ENCODE data around the gene OR2L5.

OR2L5 gene

GRCh38 chr1:248055261-248055660, 41.8 kb downstream of the OR2L5 start:
- Histone ChIP-seq H3K27me3 (ENCODE audit: insufficient read depth, poor library complexity, severe bottlenecking) (no peaks in the 10 kb centered on the region), H3K27ac (replicated peaks) (no peak overlapping the region)
- TF ChIP-seq, protein P1, sequence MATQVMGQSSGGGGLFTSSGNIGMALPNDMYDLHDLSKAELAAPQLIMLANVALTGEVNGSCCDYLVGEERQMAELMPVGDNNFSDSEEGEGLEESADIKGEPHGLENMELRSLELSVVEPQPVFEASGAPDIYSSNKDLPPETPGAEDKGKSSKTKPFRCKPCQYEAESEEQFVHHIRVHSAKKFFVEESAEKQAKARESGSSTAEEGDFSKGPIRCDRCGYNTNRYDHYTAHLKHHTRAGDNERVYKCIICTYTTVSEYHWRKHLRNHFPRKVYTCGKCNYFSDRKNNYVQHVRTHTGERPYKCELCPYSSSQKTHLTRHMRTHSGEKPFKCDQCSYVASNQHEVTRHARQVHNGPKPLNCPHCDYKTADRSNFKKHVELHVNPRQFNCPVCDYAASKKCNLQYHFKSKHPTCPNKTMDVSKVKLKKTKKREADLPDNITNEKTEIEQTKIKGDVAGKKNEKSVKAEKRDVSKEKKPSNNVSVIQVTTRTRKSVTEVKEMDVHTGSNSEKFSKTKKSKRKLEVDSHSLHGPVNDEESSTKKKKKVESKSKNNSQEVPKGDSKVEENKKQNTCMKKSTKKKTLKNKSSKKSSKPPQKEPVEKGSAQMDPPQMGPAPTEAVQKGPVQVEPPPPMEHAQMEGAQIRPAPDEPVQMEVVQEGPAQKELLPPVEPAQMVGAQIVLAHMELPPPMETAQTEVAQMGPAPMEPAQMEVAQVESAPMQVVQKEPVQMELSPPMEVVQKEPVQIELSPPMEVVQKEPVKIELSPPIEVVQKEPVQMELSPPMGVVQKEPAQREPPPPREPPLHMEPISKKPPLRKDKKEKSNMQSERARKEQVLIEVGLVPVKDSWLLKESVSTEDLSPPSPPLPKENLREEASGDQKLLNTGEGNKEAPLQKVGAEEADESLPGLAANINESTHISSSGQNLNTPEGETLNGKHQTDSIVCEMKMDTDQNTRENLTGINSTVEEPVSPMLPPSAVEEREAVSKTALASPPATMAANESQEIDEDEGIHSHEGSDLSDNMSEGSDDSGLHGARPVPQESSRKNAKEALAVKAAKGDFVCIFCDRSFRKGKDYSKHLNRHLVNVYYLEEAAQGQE (IDR thresholded peaks at IDR 0.05; ENCODE audit: insufficient replicate concordance, low read depth): no peak
- TF ChIP-seq POLR2AphosphoS5 (IDR thresholded peaks at IDR 0.05; ENCODE audit: low read depth) (no peak), CTCF (IDR thresholded peaks at IDR 0.05; ENCODE audit: insufficient read depth, low read length) (no peak), GABPA (IDR thresholded peaks at IDR 0.05; ENCODE audit: low read depth) (no peak), SPI1 (IDR thresholded peaks at IDR 0.05; ENCODE audit: borderline replicate concordance, low read depth) (no peak)

GRCh38 chr1:248065071-248065470, 51.6 kb downstream of the OR2L5 start:
- Histone ChIP-seq H3K27ac (replicated peaks) (no peak overlapping the region), H3K27me3 (ENCODE audit: insufficient read depth, poor library complexity, severe bottlenecking) (no peaks in the 10 kb centered on the region), H3K4me3 (replicated peaks; ENCODE audit: insufficient read depth, low read length) (no peak overlapping the region)
- TF ChIP-seq SPI1 (IDR thresholded peaks at IDR 0.05; ENCODE audit: borderline replicate concordance, low read depth) (no peak), GABPA (IDR thresholded peaks at IDR 0.05; ENCODE audit: low read depth) (no peak), CTCF (IDR thresholded peaks at IDR 0.05; ENCODE audit: insufficient read depth, low read length) (no peak), POLR2AphosphoS5 (IDR thresholded peaks at IDR 0.05; ENCODE audit: low read depth) (no peak)
- TF ChIP-seq, protein P1 (IDR thresholded peaks at IDR 0.05; ENCODE audit: insufficient replicate concordance, low read depth): no peak
- no peak for DNase-seq (ENCODE audit: low read depth in 1 of 2, low spot score in 1 of 2)

More at GRCh38 chr1:248055261-248055660, 41.8 kb downstream of the OR2L5 start:
- H3K4me3 ChIP-seq (replicated peaks; ENCODE audit: insufficient read depth, low read length): no peak overlapping the region
- no peak for DNase-seq (ENCODE audit: low read depth in 1 of 2, low spot score in 1 of 2)

DNA sequence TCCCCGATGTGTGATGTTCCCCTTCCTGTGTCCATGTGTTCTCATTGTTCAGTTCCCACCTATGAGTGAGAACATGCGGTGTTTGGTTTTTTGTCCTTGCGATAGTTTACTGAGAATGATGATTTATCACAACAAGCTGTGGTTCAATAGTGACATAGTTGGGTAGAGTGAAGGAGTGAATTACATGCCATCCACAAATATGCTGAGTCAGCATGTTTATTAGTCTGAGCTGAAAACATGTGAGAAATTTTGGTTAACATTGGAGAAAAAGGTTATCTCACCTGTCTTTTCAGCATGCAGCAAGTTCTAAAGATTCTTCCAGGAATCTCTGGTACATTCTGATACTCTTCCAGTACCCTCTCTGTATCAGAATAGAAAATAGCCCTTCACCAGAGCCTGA, 52.1 kb downstream of the OR2L5 start:
- H3K27ac ChIP-seq (replicated peaks): no peak overlapping the region
- no peak for DNase-seq (ENCODE audit: low read depth in 1 of 2, low spot score in 1 of 2)
- TF ChIP-seq SPI1 (IDR thresholded peaks at IDR 0.05; ENCODE audit: borderline replicate concordance, low read depth) (no peak), GABPA (IDR thresholded peaks at IDR 0.05; ENCODE audit: low read depth) (no peak), POLR2AphosphoS5 (IDR thresholded peaks at IDR 0.05; ENCODE audit: low read depth) (no peak), CTCF (IDR thresholded peaks at IDR 0.05; ENCODE audit: insufficient read depth, low read length) (no peak)
- TF ChIP-seq, protein P1 (IDR thresholded peaks at IDR 0.05; ENCODE audit: insufficient replicate concordance, low read depth): no peak
- H3K27me3 ChIP-seq (ENCODE audit: insufficient read depth, poor library complexity, severe bottlenecking): no peaks in the 10 kb centered on the region
- H3K4me3 ChIP-seq (replicated peaks; ENCODE audit: insufficient read depth, low read length): no peak overlapping the region

Data from HL-60 (cell line).